HepG2 (cell line): Measurements from ENCODE around the gene PNKD. TPM values are rescaled to one million over a fixed set of nuclear protein-coding genes. Genes with fewer than 3 reads are reported as not detected.

ENCODE experiments used
- CSRNP1 ChIP-seq: sonication (generic); formaldehyde crosslinking; IDR thresholded peaks from 2 replicates; pipeline ENCODE4 v1.8.1; 2023; ENCODE audit warnings: mild to moderate bottlenecking, missing genetic modification reagents
- DPF2 ChIP-seq: sonication (generic); formaldehyde crosslinking; IDR thresholded peaks from 2 replicates; pipeline ENCODE4 v1.4.0; 2020; ENCODE audit warnings: mild to moderate bottlenecking, low read depth, missing genetic modification reagents, borderline replicate concordance
- GATAD1 ChIP-seq: IDR thresholded peaks from 2 replicates; pipeline ENCODE4 v1.6.1; 2016; ENCODE audit warnings: missing genetic modification reagents, missing compliant biosample characterization
- HNF4A ChIP-seq: sonication (generic); formaldehyde crosslinking; IDR thresholded peaks from 2 replicates; pipeline ENCODE4 v1.4.0; 2020; ENCODE audit warnings: missing genetic modification reagents
- HNRNPK ChIP-seq: fragments of 200-400 bp; formaldehyde crosslinking; IDR thresholded peaks from 2 replicates; pipeline ENCODE4 v1.6.1; 2018; ENCODE audit warnings: low read length, low read depth, moderate library complexity, mild to moderate bottlenecking; ENCODE audit not compliant: poor library complexity, severe bottlenecking
- HNRNPLL ChIP-seq: fragments of 200-400 bp; formaldehyde crosslinking; IDR thresholded peaks from 2 replicates; pipeline ENCODE4 v1.6.1; 2017; ENCODE audit warnings: mild to moderate bottlenecking, low read depth, low read length; ENCODE audit not compliant: poor library complexity, severe bottlenecking
- KLF12 ChIP-seq: sonication (generic); formaldehyde crosslinking; IDR thresholded peaks from 2 replicates; pipeline ENCODE4 v1.4.0; 2020; ENCODE audit warnings: missing genetic modification reagents, borderline replicate concordance
- NR2F6 ChIP-seq, 2 experiments: IDR thresholded peaks; 2 replicates each; pipeline ENCODE4 v1.6.1; 2016; ENCODE audit warnings: antibody characterized with exemption in 1 of 2, mild to moderate bottlenecking in 1 of 2
- RFXANK ChIP-seq: IDR thresholded peaks from 2 replicates; pipeline ENCODE4 v1.6.1; 2016
- SP5 ChIP-seq: IDR thresholded peaks from 2 replicates; pipeline ENCODE4 v1.6.1; 2016; ENCODE audit warnings: low read depth, borderline replicate concordance
- ZBTB37 ChIP-seq: sonication (generic); formaldehyde crosslinking; IDR thresholded peaks from 2 replicates; pipeline ENCODE4 v1.4.0; 2020; ENCODE audit warnings: mild to moderate bottlenecking, missing genetic modification reagents
- ZHX1 ChIP-seq: sonication (generic); formaldehyde crosslinking; IDR thresholded peaks from 2 replicates; pipeline ENCODE4 v1.8.1; 2022; ENCODE audit warnings: low read depth, mild to moderate bottlenecking, missing genetic modification reagents
- ZNF558 ChIP-seq: sonication (generic); formaldehyde crosslinking; IDR thresholded peaks from 2 replicates; pipeline ENCODE4 v1.9.0; 2022; ENCODE audit warnings: mild to moderate bottlenecking, missing genetic modification reagents, borderline replicate concordance
- polyA plus RNA-seq, 8 experiments: library from polyadenylated mRNA; depleted of rRNA in 3 of 8; stranded (reverse) in 7 of 8; unstranded in 1 of 8; fragments of >200 nt; fragmentation: Illumina TruSeq in 4 of 8; extraction: Trizol in 4 of 8; gene quantifications; 2 replicates each; pipeline versions ENCODE4 v1.2.1 to v1.2.3, GENCODE V29; 2011 to 2016; ENCODE audit warnings: low read depth in 4 of 8, missing spikeins in 1 of 8, mixed read lengths in 1 of 8; ENCODE audit not compliant: insufficient read depth in 1 of 8
- total RNA-seq, 5 experiments: library from RNA; depleted of rRNA; stranded (reverse); fragments of >200 nt; fragmentation: Illumina TruSeq; extraction: Trizol; gene quantifications; 2 replicates each; pipeline ENCODE4 v1.2.3, GENCODE V29; 2016; ENCODE audit warnings: low read depth in 1 of 5
- TF ChIP-seq, protein P1 (sequence below): sonication (generic); formaldehyde crosslinking; IDR thresholded peaks from 2 replicates; pipeline ENCODE4 v1.5.1; 2020; ENCODE audit warnings: mild to moderate bottlenecking, missing genetic modification reagents, moderate library complexity

The PNKD gene
- total and polyA plus RNA-seq, 2 of the 13 experiments (the other 11 are each of a cell fraction or from before 2014, with no cell fraction given), result 55.9 to 80.4 TPM

DNA sequence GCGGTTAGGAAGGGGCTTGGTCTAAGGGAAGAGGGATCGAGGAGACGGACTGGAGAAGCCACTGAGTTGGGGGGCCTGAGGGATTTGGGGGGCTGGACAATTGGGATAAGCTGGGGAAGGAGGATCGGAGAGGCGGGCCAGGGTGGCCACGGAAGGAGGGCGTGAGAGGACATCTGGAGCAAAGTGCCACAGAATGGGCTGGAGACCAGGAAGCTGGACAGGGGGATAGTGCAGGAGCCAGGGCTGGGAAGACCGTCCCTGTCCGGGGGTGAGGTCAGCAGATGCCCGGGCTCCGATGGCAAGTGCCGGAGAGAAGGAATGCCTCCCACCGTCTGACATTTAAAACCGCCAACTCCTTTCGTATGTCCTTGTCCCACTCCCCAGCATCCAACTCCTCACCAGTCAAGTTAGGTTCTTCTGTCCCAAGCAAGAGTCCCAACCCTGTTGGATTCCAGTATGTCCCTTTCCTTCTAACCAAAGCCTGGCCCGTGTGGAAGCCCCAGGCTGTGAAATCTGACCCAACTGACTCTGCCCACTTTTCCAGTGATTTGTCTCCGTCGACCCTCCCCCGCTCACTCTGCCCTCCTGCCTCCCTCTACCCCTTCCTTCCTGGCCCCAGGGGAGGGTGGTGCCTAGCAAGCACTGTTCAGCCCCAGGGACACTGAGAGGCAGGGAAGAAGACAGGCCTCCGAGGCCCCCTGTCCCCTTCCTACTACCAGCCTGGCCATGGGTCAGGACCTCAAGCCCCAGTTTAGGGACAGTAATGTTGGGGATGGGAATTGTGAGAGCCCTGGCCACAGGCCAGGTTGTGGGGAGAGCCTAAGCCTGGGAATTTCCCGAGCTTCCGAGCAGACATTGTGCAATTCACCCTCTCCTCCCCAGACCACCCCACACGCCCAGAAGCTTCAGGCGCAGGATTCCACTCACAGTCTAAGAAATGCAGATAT, 53.5 kb downstream of the PNKD start (continued):
- TF ChIP-seq HNRNPLL, result no peak
- TF ChIP-seq HNRNPK, result no peak
- 0 out of 2 replicates have a peak, but pooled peaks have one; percentile 19 for TF ChIP-seq DPF2 (CRISPR knock-in tag)
- 0 out of 2 replicates have a peak, but pooled peaks have one; percentile 32 for TF ChIP-seq HNF4A (CRISPR knock-in tag)
- no peak for TF ChIP-seq ZNF558 (CRISPR knock-in tag)
- TF ChIP-seq RFXANK (CRISPR knock-in tag), result no peak
- TF ChIP-seq, protein P1, sequence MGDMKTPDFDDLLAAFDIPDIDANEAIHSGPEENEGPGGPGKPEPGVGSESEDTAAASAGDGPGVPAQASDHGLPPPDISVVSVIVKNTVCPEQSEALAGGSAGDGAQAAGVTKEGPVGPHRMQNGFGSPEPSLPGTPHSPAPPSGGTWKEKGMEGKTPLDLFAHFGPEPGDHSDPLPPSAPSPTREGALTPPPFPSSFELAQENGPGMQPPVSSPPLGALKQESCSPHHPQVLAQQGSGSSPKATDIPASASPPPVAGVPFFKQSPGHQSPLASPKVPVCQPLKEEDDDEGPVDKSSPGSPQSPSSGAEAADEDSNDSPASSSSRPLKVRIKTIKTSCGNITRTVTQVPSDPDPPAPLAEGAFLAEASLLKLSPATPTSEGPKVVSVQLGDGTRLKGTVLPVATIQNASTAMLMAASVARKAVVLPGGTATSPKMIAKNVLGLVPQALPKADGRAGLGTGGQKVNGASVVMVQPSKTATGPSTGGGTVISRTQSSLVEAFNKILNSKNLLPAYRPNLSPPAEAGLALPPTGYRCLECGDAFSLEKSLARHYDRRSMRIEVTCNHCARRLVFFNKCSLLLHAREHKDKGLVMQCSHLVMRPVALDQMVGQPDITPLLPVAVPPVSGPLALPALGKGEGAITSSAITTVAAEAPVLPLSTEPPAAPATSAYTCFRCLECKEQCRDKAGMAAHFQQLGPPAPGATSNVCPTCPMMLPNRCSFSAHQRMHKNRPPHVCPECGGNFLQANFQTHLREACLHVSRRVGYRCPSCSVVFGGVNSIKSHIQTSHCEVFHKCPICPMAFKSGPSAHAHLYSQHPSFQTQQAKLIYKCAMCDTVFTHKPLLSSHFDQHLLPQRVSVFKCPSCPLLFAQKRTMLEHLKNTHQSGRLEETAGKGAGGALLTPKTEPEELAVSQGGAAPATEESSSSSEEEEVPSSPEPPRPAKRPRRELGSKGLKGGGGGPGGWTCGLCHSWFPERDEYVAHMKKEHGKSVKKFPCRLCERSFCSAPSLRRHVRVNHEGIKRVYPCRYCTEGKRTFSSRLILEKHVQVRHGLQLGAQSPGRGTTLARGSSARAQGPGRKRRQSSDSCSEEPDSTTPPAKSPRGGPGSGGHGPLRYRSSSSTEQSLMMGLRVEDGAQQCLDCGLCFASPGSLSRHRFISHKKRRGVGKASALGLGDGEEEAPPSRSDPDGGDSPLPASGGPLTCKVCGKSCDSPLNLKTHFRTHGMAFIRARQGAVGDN, result peak; percentile 79
- TF ChIP-seq GATAD1 (CRISPR knock-in tag), result no peak; the same call in none of the 2 replicates
- peak; percentile 41; the same call in 1 of the 2 replicates for TF ChIP-seq NR2F6 (IDR thresholded peaks at IDR 0.05)
- TF ChIP-seq NR2F6 (CRISPR knock-in tag; IDR thresholded peaks at IDR 0.05), result no peak; the same call in none of the 2 replicates
- 0 out of 2 replicates have a peak, but pooled peaks have one; percentile 36 for TF ChIP-seq CSRNP1 (CRISPR knock-in tag)
- 0 out of 2 replicates have a peak, but pooled peaks have one; percentile 31 for TF ChIP-seq KLF12 (CRISPR knock-in tag)
- TF ChIP-seq ZBTB37 (CRISPR knock-in tag), result no peak
- peak; percentile 63 for TF ChIP-seq SP5
- peak; percentile 63; the same call in 1 of the 2 replicates for TF ChIP-seq ZHX1 (CRISPR knock-in tag)
